Measurements from ENCODE around the gene CLASP2.

DNA sequence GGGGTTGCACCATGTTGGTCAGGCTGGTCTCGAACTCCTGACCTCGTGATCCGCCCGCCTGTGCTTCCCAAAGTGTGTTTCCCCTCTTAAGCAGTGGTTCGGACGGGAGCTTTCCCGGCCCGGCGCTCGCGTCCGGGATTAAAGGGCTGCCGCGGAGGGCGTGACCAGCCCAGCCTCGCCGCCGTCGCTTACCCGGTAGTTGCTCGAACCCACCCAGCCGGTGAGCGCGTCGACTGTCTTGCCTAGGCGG is 513 bp downstream of the CLASP2 start:
- TF ChIP-seq POLR2A (IDR thresholded peaks at IDR 0.05; ENCODE audit: low read length), result no peak
- TF ChIP-seq GATA1 (IDR thresholded peaks at IDR 0.05; ENCODE audit: low read depth, low read length), result no peak

Data from erythroblast (primary cell).